ENCODE results near the gene ALOX5. TPM values are rescaled to one million over a fixed set of nuclear protein-coding genes. Genes with fewer than 3 reads are reported as not detected.

ALOX5 gene
- total RNA-seq, 1 experiment from 2014 or later: 6.1 TPM

GRCh38 chr10:45456233-45456632, 82.2 kb downstream of the ALOX5 start (continued):
- TF ChIP-seq, protein P1, sequence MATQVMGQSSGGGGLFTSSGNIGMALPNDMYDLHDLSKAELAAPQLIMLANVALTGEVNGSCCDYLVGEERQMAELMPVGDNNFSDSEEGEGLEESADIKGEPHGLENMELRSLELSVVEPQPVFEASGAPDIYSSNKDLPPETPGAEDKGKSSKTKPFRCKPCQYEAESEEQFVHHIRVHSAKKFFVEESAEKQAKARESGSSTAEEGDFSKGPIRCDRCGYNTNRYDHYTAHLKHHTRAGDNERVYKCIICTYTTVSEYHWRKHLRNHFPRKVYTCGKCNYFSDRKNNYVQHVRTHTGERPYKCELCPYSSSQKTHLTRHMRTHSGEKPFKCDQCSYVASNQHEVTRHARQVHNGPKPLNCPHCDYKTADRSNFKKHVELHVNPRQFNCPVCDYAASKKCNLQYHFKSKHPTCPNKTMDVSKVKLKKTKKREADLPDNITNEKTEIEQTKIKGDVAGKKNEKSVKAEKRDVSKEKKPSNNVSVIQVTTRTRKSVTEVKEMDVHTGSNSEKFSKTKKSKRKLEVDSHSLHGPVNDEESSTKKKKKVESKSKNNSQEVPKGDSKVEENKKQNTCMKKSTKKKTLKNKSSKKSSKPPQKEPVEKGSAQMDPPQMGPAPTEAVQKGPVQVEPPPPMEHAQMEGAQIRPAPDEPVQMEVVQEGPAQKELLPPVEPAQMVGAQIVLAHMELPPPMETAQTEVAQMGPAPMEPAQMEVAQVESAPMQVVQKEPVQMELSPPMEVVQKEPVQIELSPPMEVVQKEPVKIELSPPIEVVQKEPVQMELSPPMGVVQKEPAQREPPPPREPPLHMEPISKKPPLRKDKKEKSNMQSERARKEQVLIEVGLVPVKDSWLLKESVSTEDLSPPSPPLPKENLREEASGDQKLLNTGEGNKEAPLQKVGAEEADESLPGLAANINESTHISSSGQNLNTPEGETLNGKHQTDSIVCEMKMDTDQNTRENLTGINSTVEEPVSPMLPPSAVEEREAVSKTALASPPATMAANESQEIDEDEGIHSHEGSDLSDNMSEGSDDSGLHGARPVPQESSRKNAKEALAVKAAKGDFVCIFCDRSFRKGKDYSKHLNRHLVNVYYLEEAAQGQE (IDR thresholded peaks at IDR 0.05; ENCODE audit: low read depth): no peak
- no peak for TF ChIP-seq FOSL1 (IDR thresholded peaks at IDR 0.05; ENCODE audit: low read depth)
- no peak for TF ChIP-seq POLR2AphosphoS5 (IDR thresholded peaks at IDR 0.05; ENCODE audit: low read depth, low read length)
- TF ChIP-seq RAD21 (IDR thresholded peaks at IDR 0.05; ENCODE audit: low read depth): no peak
- no peak for TF ChIP-seq TCF7L2 (IDR thresholded peaks at IDR 0.05; ENCODE audit: borderline replicate concordance, extremely low read depth, insufficient read depth, insufficient read length)

GRCh38 chr10:45456822-45457221, 82.8 kb downstream of the ALOX5 start:
- ChIA-PET POLR2A (no interaction called here), RAD21 (ENCODE audit: low non-redundant PET in 1 of 2, low total read pairs in 2 of 2, uncharacterized antibody in 2 of 2, unreplicated experiment in 2 of 2) (no interaction called here), CTCF (no interaction called here)
- intact Hi-C loops (cut with micrococcal nuclease): loop anchor here (10.0 kb wide), 1 partner anchor 452 kb away; the partner anchor contains the start of gene ZNF22
- H3K27me3 ChIP-seq (ENCODE audit: insufficient read depth, low read length): no peaks in the 10 kb centered on the region
- no peaks in the 10 kb centered on the region for H3K9me3 ChIP-seq (ENCODE audit: control insufficient read depth in 1 of 2, insufficient read depth in 1 of 2, low read depth in 1 of 2, low read length in 2 of 2)
- H3K36me3 ChIP-seq (ENCODE audit: control insufficient read depth in 1 of 2, insufficient read depth in 2 of 2, low read length in 2 of 2): no peaks in the 10 kb centered on the region
- H4K20me1 ChIP-seq (ENCODE audit: insufficient read depth): no peaks in the 10 kb centered on the region
- no peaks in the 10 kb centered on the region for H3K4me1 ChIP-seq (ENCODE audit: control insufficient read depth in 1 of 2, insufficient read depth in 2 of 2, low read length in 2 of 2)
- ATAC-seq (no peak), DNase-seq (ENCODE audit: low read depth, low spot score) (no peak)
- H3K79me2 ChIP-seq (ENCODE audit: insufficient read depth, low read length): no peaks in the 10 kb centered on the region
- H3K4me3 ChIP-seq (replicated peaks in 1 of 2; ENCODE audit: low read depth in 1 of 2, low read length in 2 of 2): no peak overlapping the region
- H3K4me2 ChIP-seq (ENCODE audit: low read length): no peak overlapping the region
- no TSS peak for BruUV-seq (replicated peaks)
- no peaks in the 10 kb centered on the region for H3K9me2 ChIP-seq (ENCODE audit: insufficient read depth)
- H3K27ac ChIP-seq (ENCODE audit: low read depth, low read length): no peak overlapping the region
- no peak overlapping the region for H3K9ac ChIP-seq (ENCODE audit: low read length)
- H2AFZ ChIP-seq (ENCODE audit: low read depth, low read length, poor library complexity, severe bottlenecking): no peak overlapping the region
- TF ChIP-seq ELF1 (IDR thresholded peaks at IDR 0.05; ENCODE audit: borderline replicate concordance, low read depth) (no peak), SP1 (IDR thresholded peaks at IDR 0.05; ENCODE audit: low read depth) (no peak), EZH2phosphoT487 (IDR thresholded peaks at IDR 0.05; ENCODE audit: borderline replicate concordance) (no peak), EZH2 (IDR thresholded peaks at IDR 0.05) (no peak), TCF7L2 (IDR thresholded peaks at IDR 0.05; ENCODE audit: borderline replicate concordance, extremely low read depth, insufficient read depth, insufficient read length) (no peak), SIN3A (IDR thresholded peaks at IDR 0.05; ENCODE audit: low read depth) (no peak), ZNF274 (IDR thresholded peaks at IDR 0.05; ENCODE audit: low read depth, low read length) (no peak)
- TF ChIP-seq, protein P2, sequence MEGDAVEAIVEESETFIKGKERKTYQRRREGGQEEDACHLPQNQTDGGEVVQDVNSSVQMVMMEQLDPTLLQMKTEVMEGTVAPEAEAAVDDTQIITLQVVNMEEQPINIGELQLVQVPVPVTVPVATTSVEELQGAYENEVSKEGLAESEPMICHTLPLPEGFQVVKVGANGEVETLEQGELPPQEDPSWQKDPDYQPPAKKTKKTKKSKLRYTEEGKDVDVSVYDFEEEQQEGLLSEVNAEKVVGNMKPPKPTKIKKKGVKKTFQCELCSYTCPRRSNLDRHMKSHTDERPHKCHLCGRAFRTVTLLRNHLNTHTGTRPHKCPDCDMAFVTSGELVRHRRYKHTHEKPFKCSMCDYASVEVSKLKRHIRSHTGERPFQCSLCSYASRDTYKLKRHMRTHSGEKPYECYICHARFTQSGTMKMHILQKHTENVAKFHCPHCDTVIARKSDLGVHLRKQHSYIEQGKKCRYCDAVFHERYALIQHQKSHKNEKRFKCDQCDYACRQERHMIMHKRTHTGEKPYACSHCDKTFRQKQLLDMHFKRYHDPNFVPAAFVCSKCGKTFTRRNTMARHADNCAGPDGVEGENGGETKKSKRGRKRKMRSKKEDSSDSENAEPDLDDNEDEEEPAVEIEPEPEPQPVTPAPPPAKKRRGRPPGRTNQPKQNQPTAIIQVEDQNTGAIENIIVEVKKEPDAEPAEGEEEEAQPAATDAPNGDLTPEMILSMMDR (IDR thresholded peaks at IDR 0.05 in 2 of 3, conservative IDR thresholded peaks at IDR 0.05 in 1 of 3; ENCODE audit: borderline replicate concordance in 1 of 3, insufficient read depth in 1 of 3, low read depth in 2 of 3, low read length in 2 of 3): no peak
- TF ChIP-seq, protein P3, sequence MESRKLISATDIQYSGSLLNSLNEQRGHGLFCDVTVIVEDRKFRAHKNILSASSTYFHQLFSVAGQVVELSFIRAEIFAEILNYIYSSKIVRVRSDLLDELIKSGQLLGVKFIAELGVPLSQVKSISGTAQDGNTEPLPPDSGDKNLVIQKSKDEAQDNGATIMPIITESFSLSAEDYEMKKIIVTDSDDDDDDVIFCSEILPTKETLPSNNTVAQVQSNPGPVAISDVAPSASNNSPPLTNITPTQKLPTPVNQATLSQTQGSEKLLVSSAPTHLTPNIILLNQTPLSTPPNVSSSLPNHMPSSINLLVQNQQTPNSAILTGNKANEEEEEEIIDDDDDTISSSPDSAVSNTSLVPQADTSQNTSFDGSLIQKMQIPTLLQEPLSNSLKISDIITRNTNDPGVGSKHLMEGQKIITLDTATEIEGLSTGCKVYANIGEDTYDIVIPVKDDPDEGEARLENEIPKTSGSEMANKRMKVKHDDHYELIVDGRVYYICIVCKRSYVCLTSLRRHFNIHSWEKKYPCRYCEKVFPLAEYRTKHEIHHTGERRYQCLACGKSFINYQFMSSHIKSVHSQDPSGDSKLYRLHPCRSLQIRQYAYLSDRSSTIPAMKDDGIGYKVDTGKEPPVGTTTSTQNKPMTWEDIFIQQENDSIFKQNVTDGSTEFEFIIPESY (IDR thresholded peaks at IDR 0.05; ENCODE audit: extremely low read depth, insufficient replicate concordance, low read length): no peak
- TF ChIP-seq, protein P4, sequence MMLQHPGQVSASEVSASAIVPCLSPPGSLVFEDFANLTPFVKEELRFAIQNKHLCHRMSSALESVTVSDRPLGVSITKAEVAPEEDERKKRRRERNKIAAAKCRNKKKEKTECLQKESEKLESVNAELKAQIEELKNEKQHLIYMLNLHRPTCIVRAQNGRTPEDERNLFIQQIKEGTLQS (IDR thresholded peaks at IDR 0.05): no peak

All from HCT116 (cell line).